ENCODE results near the gene RPL12.

Gene RPL12

GRCh38 chr9:127498298-127498697 is 47.1 kb upstream of the RPL12 start:
- TF ChIP-seq CTCF (IDR thresholded peaks at IDR 0.05; ENCODE audit: borderline replicate concordance, extremely low read depth, low read length, poor library complexity, severe bottlenecking) (no peak), EZH2 (IDR thresholded peaks at IDR 0.05; ENCODE audit: borderline replicate concordance, low read depth, low read length, severe bottlenecking) (no peak)
- ATAC-seq (ENCODE audit: insufficient read depth, low read depth) (no peak), DNase-seq (no peak)
- Histone ChIP-seq H3K4me3 (ENCODE audit: low read depth in 1 of 2, low read length in 2 of 2) (no peak overlapping the region), H3K4me1 (ENCODE audit: insufficient read depth, low read length) (no peaks in the 10 kb centered on the region), H3K9me3 (ENCODE audit: insufficient read depth, low read length, severe bottlenecking) (no peaks in the 10 kb centered on the region), H3K27ac (ENCODE audit: low read length) (no peak overlapping the region), H2AFZ (ENCODE audit: low read depth, low read length) (no peak overlapping the region), H3K9ac (ENCODE audit: low read depth, low read length) (no peak overlapping the region), H3K79me2 (ENCODE audit: insufficient read depth, low read length) (no peaks in the 10 kb centered on the region), H3K27me3 (ENCODE audit: insufficient read depth, low read length, poor library complexity) (no peaks in the 10 kb centered on the region), H4K20me1 (ENCODE audit: insufficient read depth, low read length) (no peaks in the 10 kb centered on the region; the same call in 1 of the 2 replicates), H3K4me2 (ENCODE audit: insufficient read depth, low read length) (no peak overlapping the region), H3K36me3 (ENCODE audit: insufficient read depth, low read length) (peaks cover 21% of the 10 kb centered on the region)

- Histone ChIP-seq H3K4me1 (ENCODE audit: insufficient read depth, low read length) (no peaks in the 10 kb centered on the region), H3K36me3 (ENCODE audit: insufficient read depth, low read length) (peaks cover 21% of the 10 kb centered on the region), H3K79me2 (ENCODE audit: insufficient read depth, low read length) (no peaks in the 10 kb centered on the region), H3K4me3 (ENCODE audit: low read depth in 1 of 2, low read length in 2 of 2) (no peak overlapping the region), H3K4me2 (ENCODE audit: insufficient read depth, low read length) (no peak overlapping the region), H3K9me3 (ENCODE audit: insufficient read depth, low read length, severe bottlenecking) (no peaks in the 10 kb centered on the region), H3K9ac (ENCODE audit: low read depth, low read length) (no peak overlapping the region), H3K27ac (ENCODE audit: low read length) (no peak overlapping the region), H3K27me3 (ENCODE audit: insufficient read depth, low read length, poor library complexity) (no peaks in the 10 kb centered on the region), H2AFZ (ENCODE audit: low read depth, low read length) (no peak overlapping the region), H4K20me1 (ENCODE audit: insufficient read depth, low read length) (no peaks in the 10 kb centered on the region; the same call in 1 of the 2 replicates)
- ATAC-seq (ENCODE audit: insufficient read depth, low read depth) (no peak), DNase-seq (no peak)
- TF ChIP-seq EZH2 (IDR thresholded peaks at IDR 0.05; ENCODE audit: borderline replicate concordance, low read depth, low read length, severe bottlenecking) (no peak), CTCF (IDR thresholded peaks at IDR 0.05; ENCODE audit: borderline replicate concordance, extremely low read depth, low read length, poor library complexity, severe bottlenecking) (no peak)
These were observed 46.6 kb upstream of the RPL12 start for GRCh38 chr9:127497656-127498290.

- no peaks in the 10 kb centered on the region for H3K4me1 ChIP-seq (ENCODE audit: insufficient read depth, low read length)
- TF ChIP-seq CTCF (IDR thresholded peaks at IDR 0.05; ENCODE audit: borderline replicate concordance, extremely low read depth, low read length, poor library complexity, severe bottlenecking) (no peak), EZH2 (IDR thresholded peaks at IDR 0.05; ENCODE audit: borderline replicate concordance, low read depth, low read length, severe bottlenecking) (no peak)
- H3K4me2 ChIP-seq (ENCODE audit: insufficient read depth, low read length) = no peak overlapping the region
- no peaks in the 10 kb centered on the region for H3K27me3 ChIP-seq (ENCODE audit: insufficient read depth, low read length, poor library complexity)
- no peaks in the 10 kb centered on the region; the same call in 1 of the 2 replicates for H4K20me1 ChIP-seq (ENCODE audit: insufficient read depth, low read length)
- H3K79me2 ChIP-seq (ENCODE audit: insufficient read depth, low read length) = no peaks in the 10 kb centered on the region
- H2AFZ ChIP-seq (ENCODE audit: low read depth, low read length) = no peak overlapping the region
- ATAC-seq (ENCODE audit: insufficient read depth, low read depth) = no peak
- no peak overlapping the region for H3K27ac ChIP-seq (ENCODE audit: low read length)
- peaks cover 23% of the 10 kb centered on the region for H3K36me3 ChIP-seq (ENCODE audit: insufficient read depth, low read length)
- no peak for DNase-seq
- no peak overlapping the region for H3K4me3 ChIP-seq (ENCODE audit: low read depth in 1 of 2, low read length in 2 of 2)
- no peaks in the 10 kb centered on the region for H3K9me3 ChIP-seq (ENCODE audit: insufficient read depth, low read length, severe bottlenecking)
- H3K9ac ChIP-seq (ENCODE audit: low read depth, low read length) = no peak overlapping the region
These were observed 45.8 kb upstream of the RPL12 start for GRCh38 chr9:127496974-127497373.
